Mesodermal cell (in vitro differentiated cells): ENCODE measurements around the gene NDRG4.
A peak's percentile ranks its signal among the peaks of the same experiment; 100 is the strongest.

Experiments used
- H3K27ac ChIP-seq: 2 replicates; pipeline ENCODE4 v1.7.0; 2013; ENCODE audit warnings: mild to moderate bottlenecking, low read depth, low read length, moderate library complexity; ENCODE audit not compliant: severe bottlenecking
- H3K36me3 ChIP-seq: 2 replicates; pipeline ENCODE4 v1.7.1; 2013; ENCODE audit warnings: mild to moderate bottlenecking, low read length, moderate library complexity; ENCODE audit not compliant: control insufficient read depth, insufficient read depth
- H3K4me1 ChIP-seq: one replicate; pipeline ENCODE4 v1.7.1; 2013; ENCODE audit warnings: mild to moderate bottlenecking, low read length; ENCODE audit not compliant: insufficient read depth, control insufficient read depth, poor library complexity, severe bottlenecking
- H3K4me3 ChIP-seq: 2 replicates; pipeline ENCODE4 v1.7.0; 2013; ENCODE audit warnings: low read length, control low read depth, mild to moderate bottlenecking; ENCODE audit not compliant: insufficient read depth, poor library complexity, severe bottlenecking; ENCODE audit errors: extremely low read depth
- H3K9me3 ChIP-seq: 2 replicates; pipeline ENCODE4 v1.7.1; 2013; ENCODE audit warnings: mild to moderate bottlenecking, low read length, moderate library complexity; ENCODE audit not compliant: control insufficient read depth
- WGBS, 2 experiments: methylation state at CpG; one replicate each; pipeline ENCODE4 v1.1.5; 2013; ENCODE audit warnings: missing lambda C conversion rate in 2 of 2; ENCODE audit not compliant: insufficient coverage in 2 of 2; 5-methylcytosine and 5-hydroxymethylcytosine counted together

The NDRG4 gene

GRCh38 chr16:58511933-58512815 is 12.2 kb downstream of the NDRG4 start:
- no peak overlapping the region for H3K4me3 ChIP-seq
- peaks cover 3% of the 10 kb centered on the region for H3K4me1 ChIP-seq
- 18 to 35% methylated on average over 6 to 7 of the region's 17 CpGs for WGBS, 2 experiments
- no peak overlapping the region for H3K27ac ChIP-seq
- no peaks in the 10 kb centered on the region for H3K9me3 ChIP-seq
- peaks cover 15% of the 10 kb centered on the region for H3K36me3 ChIP-seq

- 80 to 89% methylated on average over 1 to 2 of the region's 3 CpGs for WGBS, 2 experiments
- Histone ChIP-seq H3K9me3 (no peaks in the 10 kb centered on the region), H3K4me1 (peaks cover 3% of the 10 kb centered on the region), H3K4me3 (no peak overlapping the region), H3K27ac (no peak overlapping the region), H3K36me3 (peaks cover 25% of the 10 kb centered on the region)
Observed at GRCh38 chr16:58513874-58514273, 13.9 kb downstream of the NDRG4 start.

DNA sequence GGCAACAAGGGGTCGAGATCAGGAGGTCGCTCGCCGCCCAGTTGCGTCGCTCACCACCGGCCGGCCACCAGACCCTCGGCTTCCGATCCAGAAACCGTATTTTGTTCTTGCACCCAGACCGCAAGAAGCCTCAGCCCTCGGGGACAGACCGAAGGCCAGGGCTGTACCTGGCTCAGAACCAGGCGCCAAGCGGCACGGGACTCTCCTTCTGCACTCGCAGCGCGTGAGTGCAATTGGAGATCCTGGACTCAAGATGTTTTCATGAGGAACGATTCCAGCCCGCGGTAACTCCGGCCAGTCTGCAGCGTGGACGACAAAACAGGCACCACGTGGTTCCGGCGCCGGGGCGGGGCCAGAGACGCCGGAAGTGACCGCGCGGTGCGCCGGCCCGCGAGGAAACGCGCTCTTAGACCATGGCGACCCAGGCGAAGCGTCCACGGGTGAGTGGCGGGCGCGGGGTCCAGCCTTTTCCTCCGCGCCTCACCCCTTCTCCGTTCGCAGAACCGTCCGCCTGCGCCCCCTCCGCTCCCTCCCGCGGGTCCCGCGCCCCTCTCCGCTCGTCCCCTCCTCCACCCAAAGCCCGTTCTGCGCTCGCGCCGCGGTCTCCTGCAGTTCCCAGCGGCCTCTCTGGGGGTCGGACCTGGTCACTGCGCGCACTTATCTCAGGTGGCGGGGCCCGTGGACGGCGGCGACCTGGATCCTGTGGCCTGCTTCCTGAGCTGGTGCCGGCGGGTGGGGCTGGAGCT is 15.4 kb downstream of the NDRG4 start, which contains the start of gene SETD6:
TSS of gene SETD6 (plus strand) at position 393 of the 746 bp plus-strand sequence. CDS start at position 414, 21 bp downstream.
- Histone ChIP-seq H3K36me3 (peaks cover 39% of the 10 kb centered on the region), H3K4me3 (peak within 1 kb of the TSS; percentile 62), H3K9me3 (no peaks in the 10 kb centered on the region), H3K27ac (peak within 1 kb of the TSS; percentile 83), H3K4me1 (peaks cover 3% of the 10 kb centered on the region)
- WGBS, 2 experiments, result 2 to 3% methylated on average over 58 to 80 of the region's 80 CpGs

DNA sequence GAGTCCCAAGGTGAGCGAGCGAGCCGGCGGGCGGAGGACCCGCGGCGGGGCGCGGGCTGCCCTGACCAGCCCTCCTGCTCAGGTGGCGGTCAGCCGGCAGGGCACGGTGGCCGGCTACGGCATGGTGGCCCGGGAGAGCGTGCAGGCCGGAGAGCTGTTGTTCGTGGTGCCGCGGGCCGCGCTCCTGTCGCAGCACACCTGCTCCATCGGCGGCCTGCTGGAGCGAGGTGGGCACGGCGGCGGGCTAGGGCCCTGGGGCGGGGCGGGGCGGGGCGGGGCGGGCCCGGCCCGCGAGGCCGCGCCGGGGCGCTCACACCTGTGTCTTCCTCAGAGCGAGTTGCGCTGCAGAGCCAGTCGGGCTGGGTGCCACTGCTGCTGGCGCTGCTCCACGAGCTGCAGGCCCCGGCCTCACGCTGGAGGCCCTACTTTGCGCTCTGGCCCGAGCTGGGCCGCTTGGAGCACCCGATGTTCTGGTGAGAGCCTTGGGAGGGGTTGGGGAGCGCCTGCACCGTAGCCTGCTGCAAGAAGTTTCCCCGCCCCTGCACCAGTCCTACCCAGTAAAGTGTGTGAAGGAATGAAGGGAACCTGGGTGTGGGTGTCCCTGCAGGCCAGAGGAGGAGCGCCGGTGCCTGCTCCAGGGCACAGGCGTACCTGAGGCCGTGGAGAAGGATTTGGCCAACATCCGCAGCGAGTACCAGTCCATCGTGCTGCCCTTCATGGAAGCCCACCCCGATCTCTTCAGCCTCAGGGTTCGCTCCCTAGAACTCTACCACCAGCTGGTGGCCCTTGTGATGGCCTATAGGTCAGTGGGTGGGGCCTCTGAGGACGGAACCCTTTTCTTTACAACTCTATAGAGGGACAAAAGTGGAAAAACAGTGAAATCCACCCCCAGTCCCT is 16.2 kb downstream of the NDRG4 start:
- 19 to 24% methylated on average over 36 to 50 of the region's 66 CpGs for WGBS, 2 experiments
- Histone ChIP-seq H3K4me1 (peaks cover 3% of the 10 kb centered on the region), H3K36me3 (peaks cover 47% of the 10 kb centered on the region), H3K4me3 (peak overlapping the region; percentile 62), H3K27ac (peak overlapping the region; percentile 57), H3K9me3 (no peaks in the 10 kb centered on the region)

GRCh38 chr16:58516768-58517107 is 16.8 kb downstream of the NDRG4 start:
- Histone ChIP-seq H3K4me1 (peaks cover 3% of the 10 kb centered on the region), H3K9me3 (no peaks in the 10 kb centered on the region), H3K4me3 (no peak overlapping the region), H3K27ac (no peak overlapping the region), H3K36me3 (peaks cover 54% of the 10 kb centered on the region)
- no CpG with 5 or more reads among the region's 4 CpGs for WGBS, 2 experiments

GRCh38 chr16:58518083-58518979 is 18.4 kb downstream of the NDRG4 start:
- H3K36me3 ChIP-seq, result peaks cover 70% of the 10 kb centered on the region
- no peaks in the 10 kb centered on the region for H3K9me3 ChIP-seq
- 92 to 98% methylated on average over 7 of the region's 8 CpGs for WGBS, 2 experiments
- peaks cover 3% of the 10 kb centered on the region for H3K4me1 ChIP-seq
- H3K4me3 ChIP-seq, result no peak overlapping the region
- H3K27ac ChIP-seq, result no peak overlapping the region

GRCh38 chr16:58518980-58519368 is 19.0 kb downstream of the NDRG4 start:
- Histone ChIP-seq H3K9me3 (no peaks in the 10 kb centered on the region), H3K36me3 (peaks cover 76% of the 10 kb centered on the region), H3K4me1 (peaks cover 3% of the 10 kb centered on the region), H3K4me3 (no peak overlapping the region), H3K27ac (no peak overlapping the region)
- 92 to 100% methylated on average over 1 of the region's 1 CpG for WGBS, 2 experiments

DNA sequence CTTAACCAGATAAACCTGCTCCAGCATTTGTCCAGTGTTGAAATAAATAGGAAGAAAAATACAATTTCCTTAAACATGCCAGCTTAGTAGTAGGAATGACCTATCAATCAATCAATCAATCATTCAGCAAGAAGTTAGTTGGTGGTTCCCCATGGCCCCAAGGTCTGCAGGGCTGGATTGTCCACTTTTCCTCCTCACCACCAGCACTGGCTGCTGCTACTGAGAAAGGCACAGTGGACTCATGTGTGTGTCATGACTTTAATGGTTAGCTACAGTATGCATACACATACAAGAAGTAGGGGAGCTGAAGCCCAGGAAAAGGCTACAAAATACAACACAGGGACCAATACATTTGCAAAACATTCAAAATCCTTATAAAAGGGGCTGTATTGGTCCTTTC is 19.8 kb downstream of the NDRG4 start:
- Histone ChIP-seq H3K9me3 (no peaks in the 10 kb centered on the region), H3K4me1 (peaks cover 3% of the 10 kb centered on the region), H3K36me3 (peaks cover 83% of the 10 kb centered on the region), H3K27ac (no peak overlapping the region), H3K4me3 (no peak overlapping the region)

- Histone ChIP-seq H3K9me3 (no peaks in the 10 kb centered on the region), H3K4me3 (no peak overlapping the region), H3K4me1 (no peaks in the 10 kb centered on the region), H3K36me3 (peaks cover 87% of the 10 kb centered on the region), H3K27ac (no peak overlapping the region)
- 100% methylated on average over 2 to 3 of the region's 5 CpGs for WGBS, 2 experiments
Observed at GRCh38 chr16:58530179-58530578, 30.2 kb downstream of the NDRG4 start.

GRCh38 chr16:58532414-58532813 is 32.5 kb downstream of the NDRG4 start:
- H3K36me3 ChIP-seq, result peaks cover 89% of the 10 kb centered on the region
- WGBS, 2 experiments, result 90 to 96% methylated on average over 3 of the region's 3 CpGs

More at GRCh38 chr16:58532414-58532813, 32.5 kb downstream of the NDRG4 start:
- H3K4me3 ChIP-seq, result no peak overlapping the region
- H3K4me1 ChIP-seq, result no peaks in the 10 kb centered on the region
- H3K9me3 ChIP-seq, result no peaks in the 10 kb centered on the region
- no peak overlapping the region for H3K27ac ChIP-seq
